ENCODE measurements around the gene UGT1A9. TPM values are rescaled to one million over a fixed set of nuclear protein-coding genes. Genes with fewer than 3 reads are reported as not detected.

The UGT1A9 gene
- total and polyA plus RNA-seq, 2 of the 13 experiments (the other 11 are each of a cell fraction or from before 2014, with no cell fraction given), result 0.07 TPM; not detected in 1

DNA sequence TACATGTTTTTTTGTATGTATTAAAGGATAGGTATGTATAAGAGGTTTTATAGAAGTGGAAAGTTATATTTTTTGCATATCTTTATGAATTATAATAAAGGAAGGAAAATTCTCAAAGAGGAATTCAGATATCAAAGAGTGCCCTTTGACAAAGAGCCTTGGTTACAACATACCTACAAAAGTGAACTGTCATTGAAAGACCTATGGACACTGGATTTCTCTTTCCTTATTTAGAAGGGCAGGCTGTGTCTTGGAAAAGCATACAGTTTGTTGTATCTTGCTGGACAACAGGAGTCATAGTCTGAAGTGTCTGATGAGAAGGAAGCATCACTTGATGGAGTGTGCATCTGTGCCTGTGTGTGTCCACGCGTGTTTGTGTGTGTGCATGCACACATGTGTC lies 20.3 kb upstream of the UGT1A9 start:
- no peak for DNase-seq (ENCODE audit: low spot score)
- intact Hi-C loops (cut with micrococcal nuclease; ENCODE audit: unreplicated experiment), result no loop called here
- Histone ChIP-seq H3K79me2 (ENCODE audit: insufficient read depth, low read length) (no peaks in the 10 kb centered on the region), H3K36me3 (replicated peaks in 1 of 2; ENCODE audit: control insufficient read depth in 1 of 2, insufficient read depth in 2 of 2, low read length in 2 of 2) (no peaks in the 10 kb centered on the region), H3K27me3 (ENCODE audit: control insufficient read depth in 1 of 2, insufficient read depth in 2 of 2, low read length in 2 of 2) (no peaks in the 10 kb centered on the region; a peak in 1 of 5 replicates), H3K27ac (ENCODE audit: extremely low read length, insufficient read depth, low read length) (no peak overlapping the region), H3K9me3 (ENCODE audit: low read length) (peaks cover 7% of the 10 kb centered on the region), H4K20me1 (ENCODE audit: insufficient read depth, low read length) (no peaks in the 10 kb centered on the region), H3K4me3 (replicated peaks in 1 of 3; ENCODE audit: insufficient read depth in 1 of 3, low read depth in 2 of 3, low read length in 3 of 3) (no peak overlapping the region), H2AFZ (ENCODE audit: low read length) (no peak overlapping the region), H3K9ac (ENCODE audit: insufficient read depth, low read depth, low read length) (no peak overlapping the region), H3K4me1 (ENCODE audit: insufficient read depth, low read length) (no peaks in the 10 kb centered on the region), H3K4me2 (ENCODE audit: low read depth, low read length) (no peak overlapping the region)
- no peak for ATAC-seq
- FAIRE-seq, result no peak
- 95% methylated on average over 2 of the region's 2 CpGs for WGBS (ENCODE audit: low lambda C conversion rate)
- in situ Hi-C loops (cut with HindIII; ENCODE audit: extremely low pct_ligation_motif_present, low pct_unique_long_range_greater_than_20kb), result no loop called here
- BruUV-seq (replicated peaks), result no TSS peak
- ChIA-PET POLR2A (no interaction called here), CTCF (ENCODE audit: low intra/inter-chr PET ratio, low total read pairs) (no interaction called here)
- no peak for TF ChIP-seq SPEN (CRISPR knock-in tag; IDR thresholded peaks at IDR 0.05; ENCODE audit: low read depth)

GRCh38 chr2:233654501-233654900 lies 17.2 kb upstream of the UGT1A9 start:
- Histone ChIP-seq H2AFZ (ENCODE audit: low read length) (no peak overlapping the region), H3K4me2 (ENCODE audit: low read depth, low read length) (no peak overlapping the region), H3K79me2 (ENCODE audit: insufficient read depth, low read length) (no peaks in the 10 kb centered on the region), H3K4me1 (ENCODE audit: insufficient read depth, low read length) (no peaks in the 10 kb centered on the region), H4K20me1 (ENCODE audit: insufficient read depth, low read length) (no peaks in the 10 kb centered on the region), H3K36me3 (replicated peaks in 1 of 2; ENCODE audit: control insufficient read depth in 1 of 2, insufficient read depth in 2 of 2, low read length in 2 of 2) (no peaks in the 10 kb centered on the region), H3K27ac (ENCODE audit: extremely low read length, insufficient read depth, low read length) (no peak overlapping the region), H3K4me3 (replicated peaks in 1 of 3; ENCODE audit: insufficient read depth in 1 of 3, low read depth in 2 of 3, low read length in 3 of 3) (no peak overlapping the region), H3K27me3 (ENCODE audit: control insufficient read depth in 1 of 2, insufficient read depth in 2 of 2, low read length in 2 of 2) (no peaks in the 10 kb centered on the region), H3K9me3 (ENCODE audit: low read length) (no peaks in the 10 kb centered on the region), H3K9ac (ENCODE audit: insufficient read depth, low read depth, low read length) (no peak overlapping the region)
- POLR2A ChIA-PET, result no interaction called here
- BruUV-seq (replicated peaks), result no TSS peak
- in situ Hi-C loops (cut with HindIII; ENCODE audit: extremely low pct_ligation_motif_present, low pct_unique_long_range_greater_than_20kb), result no loop called here
- FAIRE-seq (no peak), ATAC-seq (no peak), DNase-seq (ENCODE audit: low spot score) (no peak)
- 47% methylated on average over 6 of the region's 6 CpGs for whole genome bisulfite sequencing (ENCODE audit: low lambda C conversion rate)
- CTCF ChIA-PET (ENCODE audit: low intra/inter-chr PET ratio, low total read pairs), result no interaction called here
- intact Hi-C loops (cut with micrococcal nuclease; ENCODE audit: unreplicated experiment), result no loop called here
- TF ChIP-seq HIC2 (CRISPR knock-in tag; IDR thresholded peaks at IDR 0.05; ENCODE audit: low read depth), result no peak
- TF ChIP-seq NCOR1 (IDR thresholded peaks at IDR 0.05; ENCODE audit: borderline replicate concordance, low read length), result no peak
- TF ChIP-seq TERF1 (CRISPR knock-in tag; IDR thresholded peaks at IDR 0.05), result no peak
- no peak for TF ChIP-seq ZFP62 (CRISPR knock-in tag; IDR thresholded peaks at IDR 0.05)
- TF ChIP-seq EHMT2 (IDR thresholded peaks at IDR 0.05; ENCODE audit: borderline replicate concordance, low read depth, low read length), result no peak
- no peak for TF ChIP-seq ZNF747 (CRISPR knock-in tag; IDR thresholded peaks at IDR 0.05; ENCODE audit: borderline replicate concordance)
- no peak for TF ChIP-seq PRDM4 (CRISPR knock-in tag; IDR thresholded peaks at IDR 0.05; ENCODE audit: borderline replicate concordance)
- TF ChIP-seq, protein P1, sequence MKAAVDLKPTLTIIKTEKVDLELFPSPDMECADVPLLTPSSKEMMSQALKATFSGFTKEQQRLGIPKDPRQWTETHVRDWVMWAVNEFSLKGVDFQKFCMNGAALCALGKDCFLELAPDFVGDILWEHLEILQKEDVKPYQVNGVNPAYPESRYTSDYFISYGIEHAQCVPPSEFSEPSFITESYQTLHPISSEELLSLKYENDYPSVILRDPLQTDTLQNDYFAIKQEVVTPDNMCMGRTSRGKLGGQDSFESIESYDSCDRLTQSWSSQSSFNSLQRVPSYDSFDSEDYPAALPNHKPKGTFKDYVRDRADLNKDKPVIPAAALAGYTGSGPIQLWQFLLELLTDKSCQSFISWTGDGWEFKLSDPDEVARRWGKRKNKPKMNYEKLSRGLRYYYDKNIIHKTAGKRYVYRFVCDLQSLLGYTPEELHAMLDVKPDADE (CRISPR knock-in tag; IDR thresholded peaks at IDR 0.05), result no peak
- no peak for TF ChIP-seq RBM39 (IDR thresholded peaks at IDR 0.05; ENCODE audit: low read depth, low read length, poor library complexity, severe bottlenecking)
- TF ChIP-seq BRD4 (CRISPR knock-in tag; IDR thresholded peaks at IDR 0.05), result no peak
- TF ChIP-seq HNRNPK (IDR thresholded peaks at IDR 0.05; ENCODE audit: low read depth, low read length, poor library complexity, severe bottlenecking), result no peak
